Measurements from ENCODE around the gene KPNA4. TPM values are rescaled to one million over a fixed set of nuclear protein-coding genes. Genes with fewer than 3 reads are reported as not detected.
"Not testable (repeated sequence)": the region's sequence is repeated elsewhere in the genome, so short reads cannot be mapped to it uniquely, and the experiment has no call there.

The KPNA4 gene
- total RNA-seq, 2 experiments from 2014 or later, result 38.2 to 51.8 TPM

DNA sequence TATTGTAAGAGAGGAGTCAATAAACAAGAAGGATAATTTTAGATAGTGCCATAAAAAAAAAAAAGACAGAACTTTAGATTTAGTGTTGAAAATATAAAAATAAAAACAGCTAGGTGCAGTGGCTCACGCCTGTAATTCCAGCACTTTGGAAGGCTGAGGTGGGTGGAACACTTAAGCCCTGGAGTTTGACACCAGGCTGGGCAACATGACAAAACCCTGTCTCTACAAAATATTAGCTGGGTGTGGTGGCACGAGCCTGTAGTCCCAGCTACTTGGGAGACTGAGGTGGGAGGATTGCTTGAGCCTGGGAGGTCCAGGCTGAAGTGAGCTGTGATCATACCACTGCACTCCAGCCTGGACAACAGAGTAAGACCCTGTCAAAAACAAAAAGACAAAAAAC, 49.0 kb downstream of the KPNA4 start:
- Mint-ChIP-seq H3K36me3 (peaks cover 42% of the 10 kb centered on the region), H3K27ac (peak overlapping the region; percentile 19)
- CTCF ChIA-PET, result interaction anchor here (1.0 kb wide), 1 partner anchor 14 kb away, joined by 4 read pairs; no protein-coding TSS in a partner anchor
- not testable (repeated sequence) for H3K27me3 Mint-ChIP-seq; H3K9me3 Mint-ChIP-seq (ENCODE audit: low read depth); DNase-seq; H3K4me1 Mint-ChIP-seq; ATAC-seq; H3K4me3 Mint-ChIP-seq

DNA sequence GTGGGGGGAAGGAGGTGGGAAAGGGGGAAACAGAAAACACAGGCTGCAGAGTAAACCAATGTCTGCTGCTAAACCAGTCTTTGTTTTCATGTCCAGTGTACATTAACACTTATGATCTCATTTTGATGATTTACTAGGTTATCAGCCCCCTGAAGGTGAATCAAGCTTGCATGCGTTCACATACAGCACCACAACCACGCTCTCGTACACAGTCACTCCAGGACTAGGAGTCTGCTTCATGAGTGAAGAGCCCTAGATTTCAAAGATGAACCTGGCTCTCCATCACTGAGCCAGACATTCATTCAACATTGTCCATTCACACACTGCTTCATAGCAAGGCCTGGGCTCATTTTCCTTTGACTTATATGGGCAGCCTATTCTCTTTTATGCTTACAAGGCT, 64.0 kb downstream of the KPNA4 start:
- Mint-ChIP-seq H3K27ac (no peak overlapping the region), H3K27me3 (no peaks in the 10 kb centered on the region), H3K9me3 (ENCODE audit: low read depth) (no peaks in the 10 kb centered on the region), H3K4me3 (no peak overlapping the region), H3K36me3 (peaks cover 37% of the 10 kb centered on the region), H3K4me1 (no peaks in the 10 kb centered on the region)
- CTCF ChIA-PET, result no interaction called here
- ATAC-seq (no peak), DNase-seq (no peak)

DNA sequence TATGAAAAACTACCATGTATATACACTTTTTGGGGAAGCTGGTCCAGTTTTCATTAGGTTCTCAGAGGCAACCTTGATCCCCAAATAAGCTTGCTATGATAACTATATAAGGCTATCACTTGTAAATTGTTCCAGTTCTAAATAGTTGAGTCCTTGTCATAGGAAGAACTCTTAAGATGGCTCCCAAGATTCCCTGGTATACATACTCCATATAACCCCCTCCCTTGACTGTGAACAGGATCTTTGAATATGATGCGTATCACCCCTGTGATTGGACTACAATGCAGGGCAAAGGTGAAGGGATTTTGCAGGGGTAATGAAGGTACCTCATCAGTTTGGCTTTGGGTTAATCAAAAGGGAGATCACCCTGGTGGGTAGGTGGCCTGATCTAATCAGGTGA, 67.2 kb downstream of the KPNA4 start:
- CTCF ChIA-PET, result interaction anchor here (0.9 kb wide), 1 partner anchor 13 kb away, joined by 3 read pairs; no protein-coding TSS in a partner anchor
- no peak for ATAC-seq
- no peaks in the 10 kb centered on the region for H3K4me1 Mint-ChIP-seq

DNA sequence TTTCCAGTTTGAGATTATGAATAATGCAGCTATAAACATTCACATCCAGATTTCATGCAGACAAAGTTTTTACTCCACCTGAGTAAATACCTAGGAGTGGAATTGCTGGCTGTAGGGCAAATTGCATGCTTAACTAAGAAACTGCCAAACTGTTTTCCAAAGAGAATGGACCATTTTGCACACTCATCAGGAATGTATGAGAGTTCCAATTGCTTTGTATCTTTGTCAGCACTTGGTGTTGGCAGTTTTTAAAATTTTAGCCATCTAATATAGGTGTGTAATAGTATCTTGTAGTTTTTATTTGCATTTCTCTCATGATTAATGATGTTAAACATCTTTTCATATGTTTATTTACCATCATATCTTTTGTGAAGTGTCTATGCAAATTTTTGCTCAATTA, 75.2 kb downstream of the KPNA4 start:
- DNase-seq, result no peak
- H3K36me3 Mint-ChIP-seq, result no peaks in the 10 kb centered on the region
- H3K4me3 Mint-ChIP-seq, result no peak overlapping the region
- no peak for ATAC-seq
- H3K27ac Mint-ChIP-seq, result no peak overlapping the region
- H3K4me1 Mint-ChIP-seq, result peaks cover 5% of the 10 kb centered on the region
- no peaks in the 10 kb centered on the region for H3K9me3 Mint-ChIP-seq (ENCODE audit: low read depth)
- no peaks in the 10 kb centered on the region for H3K27me3 Mint-ChIP-seq
- CTCF ChIA-PET, result interaction anchor here (1.1 kb wide), 1 partner anchor 9 kb away, joined by 3 read pairs; no protein-coding TSS in a partner anchor

More for the DNA sequence above, 67.2 kb downstream of the KPNA4 start:
- Mint-ChIP-seq H3K4me3 (no peak overlapping the region), H3K36me3 (peaks cover 32% of the 10 kb centered on the region), H3K27ac (no peak overlapping the region), H3K9me3 (ENCODE audit: low read depth) (no peaks in the 10 kb centered on the region), H3K27me3 (no peaks in the 10 kb centered on the region)
- no peak for DNase-seq

DNA sequence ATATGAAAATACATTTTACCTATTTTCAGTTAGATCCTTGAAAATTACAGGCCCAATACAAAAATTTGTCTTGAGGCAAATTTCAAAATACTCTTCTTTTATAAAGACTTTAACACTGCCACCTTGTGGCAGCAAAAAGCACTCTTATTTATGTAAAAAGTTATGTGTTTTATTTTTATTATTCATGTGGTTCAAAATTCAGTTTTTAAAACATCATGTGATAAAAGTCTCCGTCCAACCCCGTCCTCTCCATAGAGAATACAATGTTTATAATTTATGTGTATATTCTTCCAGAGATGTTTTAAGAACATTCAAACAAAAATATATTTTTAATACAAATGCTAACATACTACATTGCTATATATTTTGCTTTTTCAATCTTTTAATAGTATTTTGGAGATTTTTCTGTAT, 78.9 kb downstream of the KPNA4 start:
- H3K27me3 Mint-ChIP-seq, result no peaks in the 10 kb centered on the region
- H3K9me3 Mint-ChIP-seq (ENCODE audit: low read depth), result no peaks in the 10 kb centered on the region
- no peak for DNase-seq
- H3K36me3 Mint-ChIP-seq, result no peaks in the 10 kb centered on the region
- no peak overlapping the region for H3K4me3 Mint-ChIP-seq
- no peak for ATAC-seq
- CTCF ChIA-PET, result interaction anchor here (1.0 kb wide), 2 partner anchors 31 to 602 kb away, joined by 3 to 4 read pairs; no protein-coding TSS in a partner anchor
- H3K27ac Mint-ChIP-seq, result no peak overlapping the region
- peaks cover 6% of the 10 kb centered on the region for H3K4me1 Mint-ChIP-seq

DNA sequence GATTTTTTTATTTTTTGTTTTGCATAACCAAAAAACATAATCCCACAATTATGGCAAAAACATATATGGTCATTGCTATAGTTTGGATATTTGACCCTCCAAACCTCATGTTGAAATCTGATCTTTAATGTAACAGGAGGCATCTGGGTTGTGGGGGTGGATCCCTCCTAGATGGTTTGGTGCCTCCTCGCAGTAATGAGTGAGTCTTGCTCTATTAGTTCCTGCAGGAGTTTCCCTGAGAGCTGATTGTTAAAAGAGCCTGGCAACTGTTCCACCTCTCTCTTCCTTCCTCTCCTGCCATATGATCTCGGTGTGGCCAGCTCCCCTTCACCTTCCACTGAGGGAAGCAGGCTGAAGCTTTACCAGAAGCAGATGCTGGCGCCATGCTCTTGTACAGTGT, 82.6 kb downstream of the KPNA4 start:
- H3K36me3 Mint-ChIP-seq, result no peaks in the 10 kb centered on the region
- DNase-seq (no peak), ATAC-seq (no peak)
- H3K27ac Mint-ChIP-seq, result no peak overlapping the region
- no peaks in the 10 kb centered on the region for H3K9me3 Mint-ChIP-seq (ENCODE audit: low read depth)
- H3K4me1 Mint-ChIP-seq, result peaks cover 9% of the 10 kb centered on the region
- no peak overlapping the region for H3K4me3 Mint-ChIP-seq
- CTCF ChIA-PET, result interaction anchor here (1.5 kb wide), 1 partner anchor 450 kb away, joined by 4 read pairs; no protein-coding TSS in a partner anchor
- no peaks in the 10 kb centered on the region for H3K27me3 Mint-ChIP-seq

DNA sequence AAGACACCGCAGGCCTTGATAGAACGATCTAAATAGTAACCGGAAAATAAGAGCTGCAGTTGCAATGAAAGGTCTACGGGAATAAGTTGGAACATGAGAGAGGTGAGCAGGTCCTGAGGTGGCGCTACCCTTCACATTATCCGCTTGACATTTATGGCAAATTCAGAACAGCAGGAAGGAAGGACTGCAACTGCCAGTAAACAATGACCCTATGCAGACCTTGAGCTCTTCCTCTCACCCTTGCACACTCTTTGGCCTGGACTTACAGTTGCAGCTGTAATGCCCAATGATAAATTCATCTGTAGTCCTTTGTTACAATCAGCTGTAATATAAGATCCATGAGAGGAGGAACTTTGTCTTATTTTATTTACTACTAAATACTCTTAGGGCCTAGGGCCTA, 83.5 kb downstream of the KPNA4 start:
- Mint-ChIP-seq H3K4me1 (peaks cover 10% of the 10 kb centered on the region), H3K9me3 (ENCODE audit: low read depth) (no peaks in the 10 kb centered on the region), H3K36me3 (no peaks in the 10 kb centered on the region), H3K27ac (no peak overlapping the region), H3K4me3 (no peak overlapping the region), H3K27me3 (peaks cover 3% of the 10 kb centered on the region)
- DNase-seq, result no peak
- ATAC-seq, result no peak
- CTCF ChIA-PET, result interaction anchor here (1.5 kb wide), 1 partner anchor 449 kb away, joined by 4 read pairs; no protein-coding TSS in a partner anchor

DNA sequence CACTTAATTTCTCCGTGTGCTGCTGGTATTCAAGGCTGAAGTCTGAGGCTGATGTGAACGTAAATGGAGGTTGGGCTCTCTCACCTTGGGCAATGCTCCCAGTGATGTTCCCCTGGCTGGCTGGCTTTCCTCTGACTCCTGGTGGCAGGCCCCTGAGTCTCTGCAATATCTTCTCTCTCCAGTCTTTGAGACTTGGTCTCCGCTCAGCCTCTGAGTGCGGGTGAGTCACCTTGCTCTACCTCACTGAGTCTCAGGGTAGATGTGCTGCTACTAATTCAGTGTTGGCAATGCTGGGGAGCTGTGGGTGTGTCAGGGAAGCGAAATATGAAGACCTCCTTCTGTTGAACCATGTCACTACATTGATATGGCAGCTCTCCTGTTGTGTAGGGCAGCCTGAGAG, 84.4 kb downstream of the KPNA4 start:
- no peak for ATAC-seq
- no peak overlapping the region for H3K4me3 Mint-ChIP-seq
- no peak overlapping the region for H3K27ac Mint-ChIP-seq
- H3K4me1 Mint-ChIP-seq, result peaks cover 10% of the 10 kb centered on the region
- no peaks in the 10 kb centered on the region for H3K36me3 Mint-ChIP-seq
- peaks cover 5% of the 10 kb centered on the region for H3K27me3 Mint-ChIP-seq
- H3K9me3 Mint-ChIP-seq (ENCODE audit: low read depth), result no peaks in the 10 kb centered on the region
- DNase-seq, result no peak
- CTCF ChIA-PET, result no interaction called here

DNA sequence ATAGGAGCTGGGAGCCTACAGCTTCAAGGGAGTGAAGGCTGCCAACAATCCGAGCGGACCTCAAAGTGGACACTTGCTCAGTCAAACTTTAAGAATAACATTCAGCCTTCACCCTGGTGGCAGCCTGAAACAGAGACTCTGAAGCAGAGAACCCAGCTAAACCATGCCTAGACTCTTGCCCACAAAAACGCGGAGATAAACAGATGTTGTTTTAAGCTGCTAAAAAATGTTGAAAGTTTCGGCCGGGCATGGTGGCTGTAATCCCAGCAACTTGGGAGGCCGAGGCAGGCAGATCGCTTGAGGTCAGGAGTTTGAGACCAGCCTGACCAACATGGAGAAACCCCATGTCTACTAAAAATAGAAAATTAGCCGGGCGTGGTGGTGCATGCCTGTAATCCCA, 86.0 kb downstream of the KPNA4 start:
- H3K9me3 Mint-ChIP-seq (ENCODE audit: low read depth), result no peaks in the 10 kb centered on the region
- ATAC-seq (no peak), DNase-seq (no peak)
- no peaks in the 10 kb centered on the region for H3K36me3 Mint-ChIP-seq
- H3K4me1 Mint-ChIP-seq, result peaks cover 5% of the 10 kb centered on the region
- no peak overlapping the region for H3K27ac Mint-ChIP-seq
- peaks cover 7% of the 10 kb centered on the region for H3K27me3 Mint-ChIP-seq
- no peak overlapping the region for H3K4me3 Mint-ChIP-seq
- CTCF ChIA-PET, result no interaction called here

DNA sequence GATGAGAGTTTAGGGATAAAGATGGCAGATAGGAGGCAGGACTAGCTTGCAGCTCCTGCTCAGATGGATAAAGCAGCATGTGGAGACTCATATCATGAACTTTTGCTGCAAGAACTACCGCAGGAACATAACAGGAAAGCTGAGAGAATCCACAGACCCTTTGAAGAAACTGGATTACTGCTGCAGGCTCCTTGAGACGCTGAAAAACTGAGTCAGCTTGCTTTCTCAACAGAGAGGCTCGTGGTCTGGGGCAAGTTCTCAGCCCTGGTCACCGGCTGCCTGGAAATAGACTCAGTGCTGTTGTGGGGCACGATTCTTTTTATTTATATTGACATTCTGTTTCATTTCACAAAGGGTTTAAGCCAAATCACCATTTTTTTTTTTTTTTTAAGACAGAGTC, 87.0 kb downstream of the KPNA4 start:
- DNase-seq (no peak), ATAC-seq (no peak)
- no peak overlapping the region for H3K4me3 Mint-ChIP-seq
- H3K4me1 Mint-ChIP-seq, result peaks cover 5% of the 10 kb centered on the region
- H3K9me3 Mint-ChIP-seq (ENCODE audit: low read depth), result no peaks in the 10 kb centered on the region
- CTCF ChIA-PET, result no interaction called here
- H3K27me3 Mint-ChIP-seq, result peaks cover 7% of the 10 kb centered on the region
- H3K27ac Mint-ChIP-seq, result no peak overlapping the region
- no peaks in the 10 kb centered on the region for H3K36me3 Mint-ChIP-seq

DNA sequence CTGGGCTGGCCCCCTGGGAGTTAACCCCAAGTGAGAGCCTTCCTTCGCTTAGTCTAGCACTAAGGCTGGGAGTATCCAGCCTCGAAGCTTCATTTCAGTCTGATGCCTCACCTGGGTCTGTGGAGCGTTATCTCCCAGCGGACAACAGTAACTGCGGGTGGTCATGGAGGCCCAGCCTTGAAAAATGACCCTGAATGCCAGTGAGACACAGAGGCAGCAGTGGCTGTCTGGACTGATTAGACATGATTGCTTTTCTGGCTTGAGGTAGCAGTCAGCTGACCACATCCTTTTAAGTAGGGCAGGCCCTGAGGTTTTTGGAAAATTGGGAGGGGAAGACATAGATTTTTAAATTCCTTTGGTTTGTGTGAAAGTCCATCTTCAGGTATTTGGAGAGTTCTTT, 87.6 kb downstream of the KPNA4 start:
- Mint-ChIP-seq H3K27ac (no peak overlapping the region), H3K27me3 (peaks cover 7% of the 10 kb centered on the region), H3K4me1 (peaks cover 5% of the 10 kb centered on the region), H3K9me3 (ENCODE audit: low read depth) (no peaks in the 10 kb centered on the region), H3K4me3 (no peak overlapping the region), H3K36me3 (no peaks in the 10 kb centered on the region)
- no peak for DNase-seq
- no peak for ATAC-seq
- CTCF ChIA-PET, result no interaction called here

DNA sequence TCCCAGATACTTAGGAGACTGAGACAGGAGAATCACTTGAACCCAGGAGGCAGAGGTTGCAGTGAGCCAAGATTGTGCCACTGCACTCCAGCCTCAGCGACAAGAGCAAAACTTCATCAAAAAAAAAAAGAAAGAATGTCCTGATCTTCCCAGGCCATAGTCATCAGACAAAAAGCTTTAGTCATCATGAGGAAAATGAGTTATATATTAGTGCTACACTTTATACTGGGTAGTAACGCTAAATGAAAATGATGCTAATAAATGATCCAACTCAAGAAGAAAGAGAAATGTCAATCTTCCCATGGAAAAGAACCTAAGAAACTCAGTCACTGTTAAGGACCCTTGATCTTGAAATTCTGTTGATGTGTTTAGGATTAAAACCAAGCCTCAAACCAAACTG, 89.5 kb downstream of the KPNA4 start:
- Mint-ChIP-seq H3K36me3 (no peaks in the 10 kb centered on the region), H3K4me3 (no peak overlapping the region), H3K9me3 (ENCODE audit: low read depth) (peaks cover 5% of the 10 kb centered on the region), H3K27me3 (peaks cover 11% of the 10 kb centered on the region), H3K4me1 (peaks cover 7% of the 10 kb centered on the region), H3K27ac (no peak overlapping the region)
- CTCF ChIA-PET, result no interaction called here
- no peak for DNase-seq
- no peak for ATAC-seq

DNA sequence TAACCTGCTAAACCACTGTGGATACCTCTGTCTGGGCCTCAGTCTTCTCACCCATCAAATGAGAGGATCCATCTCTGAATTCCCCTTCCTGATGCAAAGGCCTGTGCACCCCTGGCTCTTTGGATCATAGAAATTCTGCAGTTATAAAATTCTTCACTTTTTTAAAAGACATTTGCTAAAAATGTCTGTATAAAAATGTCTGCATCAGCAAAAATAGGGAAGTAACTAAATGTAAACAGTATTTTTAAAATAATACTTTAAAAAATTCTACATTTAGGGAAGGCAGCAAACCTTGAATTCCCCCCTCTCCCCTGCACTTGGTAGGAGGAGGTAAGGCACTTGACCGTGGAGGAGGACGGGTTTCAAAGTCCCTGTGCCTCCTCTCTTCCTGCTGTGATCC, 90.2 kb downstream of the KPNA4 start:
- Mint-ChIP-seq H3K4me3 (no peak overlapping the region), H3K27me3 (peaks cover 11% of the 10 kb centered on the region), H3K9me3 (ENCODE audit: low read depth) (peaks cover 7% of the 10 kb centered on the region), H3K27ac (no peak overlapping the region), H3K4me1 (peaks cover 7% of the 10 kb centered on the region), H3K36me3 (no peaks in the 10 kb centered on the region)
- CTCF ChIA-PET, result no interaction called here
- DNase-seq (no peak), ATAC-seq (no peak)

DNA sequence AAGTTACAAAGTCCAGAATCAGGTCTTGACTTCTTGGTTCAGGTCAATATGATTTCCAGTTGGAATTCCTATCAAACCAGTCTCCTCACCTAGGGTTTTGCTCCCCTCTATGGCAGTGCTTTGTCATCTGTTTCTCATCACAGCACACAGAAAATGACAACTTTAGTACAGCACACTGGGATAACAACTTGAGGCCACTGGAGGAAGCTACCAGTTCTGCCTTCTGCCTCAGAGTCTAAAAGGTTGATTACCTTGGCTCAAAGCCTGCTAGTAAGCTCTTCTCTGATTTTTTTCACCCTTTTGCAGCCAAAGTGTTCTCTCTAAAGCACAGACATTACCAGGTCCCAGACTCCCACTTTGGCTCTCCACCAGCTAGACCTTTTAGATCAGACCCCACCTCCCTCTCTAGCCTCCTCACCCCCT, 90.9 kb downstream of the KPNA4 start:
- H3K9me3 Mint-ChIP-seq (ENCODE audit: low read depth), result peaks cover 7% of the 10 kb centered on the region
- CTCF ChIA-PET, result interaction anchor here (0.6 kb wide), 1 partner anchor 11 kb away, joined by 3 read pairs; no protein-coding TSS in a partner anchor
- H3K4me3 Mint-ChIP-seq, result no peak overlapping the region
- DNase-seq (no peak), ATAC-seq (no peak)
- peaks cover 15% of the 10 kb centered on the region for H3K27me3 Mint-ChIP-seq
- peaks cover 4% of the 10 kb centered on the region for H3K36me3 Mint-ChIP-seq
- H3K4me1 Mint-ChIP-seq, result peaks cover 7% of the 10 kb centered on the region
- no peak overlapping the region for H3K27ac Mint-ChIP-seq

DNA sequence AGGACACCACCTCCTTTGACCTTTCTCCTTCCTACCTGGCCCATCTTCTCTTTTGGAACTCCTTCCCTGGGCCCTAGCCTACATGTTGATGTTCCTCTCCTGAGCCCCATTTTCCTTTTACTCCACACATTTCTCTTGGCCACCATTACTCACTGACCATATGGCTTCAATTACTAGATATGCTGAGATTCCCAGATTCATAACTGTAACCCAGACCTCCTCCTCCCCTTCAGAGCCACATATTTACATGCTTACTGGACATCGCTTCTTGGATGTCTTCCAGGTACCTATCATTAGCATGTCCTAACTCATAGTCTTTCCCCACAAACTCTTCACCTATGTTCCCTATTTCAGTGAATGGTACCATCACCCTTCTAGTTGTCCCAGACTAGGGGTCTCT, 91.4 kb downstream of the KPNA4 start:
- H3K9me3 Mint-ChIP-seq (ENCODE audit: low read depth), result peaks cover 7% of the 10 kb centered on the region
- ATAC-seq (no peak), DNase-seq (no peak)
- peaks cover 4% of the 10 kb centered on the region for H3K36me3 Mint-ChIP-seq
- peaks cover 7% of the 10 kb centered on the region for H3K4me1 Mint-ChIP-seq
- H3K27me3 Mint-ChIP-seq, result peaks cover 18% of the 10 kb centered on the region
- no peak overlapping the region for H3K4me3 Mint-ChIP-seq
- no peak overlapping the region for H3K27ac Mint-ChIP-seq
- CTCF ChIA-PET, result no interaction called here
